Omental fat pad (tissue), 4 donors: Measurements from ENCODE around the gene DNAJC1. TPM values are rescaled to one million over a fixed set of nuclear protein-coding genes. Genes with fewer than 3 reads are reported as not detected.
"Not testable (repeated sequence)": the region's sequence is repeated elsewhere in the genome, so short reads cannot be mapped to it uniquely, and the experiment has no call there.

Source experiments
- ATAC-seq: fragments of 150-250 bp; one replicate; pipeline ENCODE4 v1.9.1; 2016; ENCODE audit warnings: mild to moderate bottlenecking, moderate library complexity; ENCODE audit not compliant: low FRiP score
- DNase-seq: peaks from one replicate; pipeline ENCODE4 v3.0.0-alpha.2; 2019; ENCODE audit warnings: low spot score
- total RNA-seq, 4 donors: library from RNA; depleted of rRNA; stranded (reverse); fragments of >200 nt; gene quantifications; one replicate each; pipeline ENCODE4 v1.1.0, GENCODE V29; 2016
- TF ChIP-seq, protein P1 (sequence below), 3 donors: fragments of 450-650 bp; IDR thresholded peaks; one replicate each; pipeline ENCODE4 v1.5.1; 2016 to 2017; ENCODE audit warnings: antibody characterized with exemption in 3 of 3, mild to moderate bottlenecking in 3 of 3, moderate library complexity in 2 of 3

The DNAJC1 gene
- total RNA-seq, 4 donors from 2014 or later: 69.5 to 119 (median 89.8) TPM

DNA sequence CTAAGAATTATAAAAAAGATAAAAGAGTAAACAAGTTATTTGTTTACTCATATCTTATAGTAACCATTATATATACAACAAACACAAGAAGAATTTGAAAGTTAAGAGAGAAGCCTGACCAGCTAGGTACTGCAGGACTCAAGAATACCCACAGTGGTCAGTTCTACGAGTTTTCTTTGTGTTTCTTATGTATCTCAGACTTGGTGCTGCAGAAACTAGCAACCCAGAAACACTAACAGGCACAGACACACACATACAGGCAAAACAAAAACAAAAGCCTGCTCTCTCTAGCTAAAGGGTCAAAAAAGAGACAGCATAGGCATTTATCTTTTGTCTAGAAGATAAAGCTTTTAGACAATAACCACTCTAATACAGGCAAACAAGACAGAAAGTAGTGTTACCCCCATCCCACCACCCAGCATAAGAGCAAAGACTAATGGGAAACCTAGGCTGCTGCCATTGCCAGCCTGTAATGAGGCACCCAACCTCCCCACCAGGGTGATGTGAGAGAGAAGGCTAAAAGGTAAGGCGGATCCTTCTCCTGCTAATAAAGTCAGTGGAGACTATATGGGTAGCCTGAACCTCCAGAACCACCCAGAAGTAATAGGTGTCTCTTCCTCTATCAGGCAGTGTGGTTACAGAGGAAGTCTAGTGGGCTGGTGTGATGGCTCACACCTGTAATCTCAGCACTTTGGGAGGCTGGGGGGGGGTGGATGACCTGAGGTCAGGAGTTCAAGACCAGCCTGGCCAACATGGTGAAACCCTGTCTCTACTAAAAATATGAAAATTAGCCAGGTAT lies 113.9 kb downstream of the DNAJC1 start:
- ATAC-seq (no peak), DNase-seq (no peak)
- TF ChIP-seq, protein P1, sequence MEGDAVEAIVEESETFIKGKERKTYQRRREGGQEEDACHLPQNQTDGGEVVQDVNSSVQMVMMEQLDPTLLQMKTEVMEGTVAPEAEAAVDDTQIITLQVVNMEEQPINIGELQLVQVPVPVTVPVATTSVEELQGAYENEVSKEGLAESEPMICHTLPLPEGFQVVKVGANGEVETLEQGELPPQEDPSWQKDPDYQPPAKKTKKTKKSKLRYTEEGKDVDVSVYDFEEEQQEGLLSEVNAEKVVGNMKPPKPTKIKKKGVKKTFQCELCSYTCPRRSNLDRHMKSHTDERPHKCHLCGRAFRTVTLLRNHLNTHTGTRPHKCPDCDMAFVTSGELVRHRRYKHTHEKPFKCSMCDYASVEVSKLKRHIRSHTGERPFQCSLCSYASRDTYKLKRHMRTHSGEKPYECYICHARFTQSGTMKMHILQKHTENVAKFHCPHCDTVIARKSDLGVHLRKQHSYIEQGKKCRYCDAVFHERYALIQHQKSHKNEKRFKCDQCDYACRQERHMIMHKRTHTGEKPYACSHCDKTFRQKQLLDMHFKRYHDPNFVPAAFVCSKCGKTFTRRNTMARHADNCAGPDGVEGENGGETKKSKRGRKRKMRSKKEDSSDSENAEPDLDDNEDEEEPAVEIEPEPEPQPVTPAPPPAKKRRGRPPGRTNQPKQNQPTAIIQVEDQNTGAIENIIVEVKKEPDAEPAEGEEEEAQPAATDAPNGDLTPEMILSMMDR (IDR thresholded peaks at IDR 0.05): no peak

DNA sequence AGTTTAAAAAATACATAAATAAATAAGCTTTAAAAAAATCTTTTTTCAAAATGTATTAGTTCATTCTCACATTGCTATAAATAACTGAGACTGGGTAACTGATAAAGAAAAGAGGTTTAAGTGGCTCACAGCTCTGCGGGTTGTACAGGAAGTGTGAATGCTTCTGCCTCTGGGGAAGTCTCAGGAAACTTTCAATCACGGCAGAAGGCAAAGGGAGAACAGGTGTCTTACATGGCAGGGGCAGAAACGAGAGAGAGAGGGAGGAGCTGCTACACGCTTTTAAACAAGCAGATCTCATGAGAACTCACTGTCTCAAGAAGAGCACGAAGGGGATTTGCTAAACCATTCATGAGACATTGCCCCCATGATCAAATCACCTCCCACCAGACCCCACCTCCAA lies 114.6 kb downstream of the DNAJC1 start:
- TF ChIP-seq, protein P1 (IDR thresholded peaks at IDR 0.05): no peak
- DNase-seq (no peak), ATAC-seq (no peak)

- ATAC-seq (no peak), DNase-seq (no peak)
- TF ChIP-seq, protein P1 (IDR thresholded peaks at IDR 0.05): no peak
Measured at GRCh38 chr10:21885940-21886339, 117.6 kb downstream of the DNAJC1 start.

DNA sequence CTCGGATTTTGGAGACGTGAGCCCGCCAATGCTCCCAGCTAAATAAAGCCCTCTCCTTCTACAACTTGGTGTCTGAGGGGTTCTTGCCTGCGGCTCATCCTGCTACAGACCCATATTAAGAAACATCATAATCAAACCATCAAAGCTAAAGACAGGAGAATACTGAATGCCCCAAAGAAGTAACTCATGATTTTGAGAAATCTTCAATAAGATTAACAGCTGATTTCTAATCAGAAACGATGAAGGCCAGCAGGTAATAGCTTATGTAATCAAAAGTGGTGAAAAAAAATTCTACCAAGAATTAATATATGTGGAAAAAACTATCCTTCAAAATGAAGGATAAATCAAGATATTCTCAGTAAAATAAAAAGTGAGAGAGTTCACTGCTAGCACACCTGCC lies 130.3 kb downstream of the DNAJC1 start:
- DNase-seq: no peak
- no peak for ATAC-seq
- TF ChIP-seq, protein P1 (IDR thresholded peaks at IDR 0.05): no peak

- DNase-seq, ATAC-seq: not testable (repeated sequence)
Measured at GRCh38 chr10:21872771-21873170, 130.8 kb downstream of the DNAJC1 start.

GRCh38 chr10:21870849-21871248 lies 132.7 kb downstream of the DNAJC1 start:
- no peak for ATAC-seq
- TF ChIP-seq, protein P1 (IDR thresholded peaks at IDR 0.05): no peak
- DNase-seq: no peak

- DNase-seq, ATAC-seq: not testable (repeated sequence)
Measured at GRCh38 chr10:21869087-21869486, 134.4 kb downstream of the DNAJC1 start.

DNA sequence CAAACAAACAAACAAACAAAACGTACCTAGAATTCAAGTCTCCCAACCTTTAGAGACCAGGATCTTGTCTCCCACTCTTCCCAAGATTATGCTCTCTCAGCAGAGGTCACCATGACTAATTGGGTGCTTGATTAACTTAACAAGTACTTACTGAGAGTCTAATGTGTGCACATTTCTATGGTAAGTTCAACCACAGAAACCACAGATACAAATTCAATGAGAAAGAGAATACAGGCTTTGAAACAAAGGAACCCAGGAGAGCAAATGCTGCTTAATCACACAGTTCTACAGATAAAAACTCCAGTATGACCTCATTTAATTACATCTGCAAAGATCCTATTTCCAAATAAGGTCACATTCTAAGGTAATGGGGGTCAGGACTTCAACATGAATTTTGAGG lies 142.8 kb downstream of the DNAJC1 start:
- ATAC-seq (no peak), DNase-seq (no peak)
- TF ChIP-seq, protein P1 (IDR thresholded peaks at IDR 0.05): no peak
